DOHH2 (cell line): ENCODE data around the gene COL5A2.

Experiments
- CTCF ChIP-seq: fragments of 200-600 bp; sonication (generic); IDR thresholded peaks from one replicate; pipeline ENCODE4 v1.5.1; 2014; ENCODE audit warnings: antibody characterized with exemption, mild to moderate bottlenecking, low read depth, low read length; ENCODE audit not compliant: poor library complexity, severe bottlenecking
- EZH2phosphoT487 ChIP-seq: fragments of 200-600 bp; sonication (generic); IDR thresholded peaks from 2 replicates; pipeline ENCODE4 v1.6.1; 2017; ENCODE audit warnings: borderline replicate concordance, mild to moderate bottlenecking, antibody characterized with exemption, low read length, moderate library complexity, mixed read lengths

DNA sequence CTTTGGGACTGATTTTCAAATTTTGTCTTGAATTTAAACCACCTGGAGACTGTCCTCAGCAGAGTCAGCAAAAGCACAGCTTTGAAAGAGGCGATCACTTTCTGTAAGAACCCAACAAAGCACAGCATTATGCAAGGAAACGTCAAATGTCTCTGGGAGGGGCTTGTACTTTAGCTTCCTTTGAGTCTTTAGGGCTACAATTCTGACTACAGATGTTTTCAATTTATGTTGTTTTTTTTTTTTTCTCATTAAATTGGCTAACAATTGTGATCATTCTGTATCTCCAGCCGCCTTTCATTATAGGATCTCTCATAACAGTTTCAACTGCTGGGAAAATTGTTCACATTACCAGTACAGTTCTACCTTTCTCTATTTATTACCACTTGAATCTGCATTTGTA is 157.1 kb downstream of the COL5A2 start:
- no peak for TF ChIP-seq CTCF
- TF ChIP-seq EZH2phosphoT487: no peak
